Astrocyte of the cerebellum (primary cell): ENCODE results near the gene MYT1.

Experiments used
- DNase-seq: peaks from one replicate; pipeline ENCODE4 v3.0.0-alpha.2; 2011; ENCODE audit warnings: low read depth
- H3K4me3 ChIP-seq: 2 replicates; pipeline ENCODE4 v1.5.1; 2011; ENCODE audit warnings: mild to moderate bottlenecking, low read depth, low read length, moderate library complexity
- CTCF ChIP-seq: IDR thresholded peaks from 2 replicates; pipeline ENCODE4 v1.5.1; 2012; ENCODE audit warnings: low read length, low read depth, moderate library complexity, mild to moderate bottlenecking; ENCODE audit errors: missing control alignments
- in situ Hi-C: cut with HindIII; loops from 2 replicates; pipeline ENCODE4 v1.10.0; 2017; ENCODE audit warnings: low sequenced_read_pairs

Gene MYT1

GRCh38 chr20:64205611-64206026, 41.4 kb downstream of the MYT1 start:
- in situ Hi-C loops: no loop called here
- no peak for TF ChIP-seq CTCF
- no peak for DNase-seq
- H3K4me3 ChIP-seq: no peak overlapping the region

- in situ Hi-C loops: no loop called here
- DNase-seq: no peak
Measured at GRCh38 chr20:64206614-64207013, 42.4 kb downstream of the MYT1 start.

GRCh38 chr20:64207641-64208590, 43.7 kb downstream of the MYT1 start:
- in situ Hi-C loops: no loop called here
- H3K4me3 ChIP-seq: no peak overlapping the region
- DNase-seq: no peak
- no peak for TF ChIP-seq CTCF

More at GRCh38 chr20:64206614-64207013, 42.4 kb downstream of the MYT1 start:
- no peak overlapping the region for H3K4me3 ChIP-seq
- TF ChIP-seq CTCF: no peak

GRCh38 chr20:64209148-64209547, 44.9 kb downstream of the MYT1 start:
- in situ Hi-C loops: no loop called here
- no peak overlapping the region for H3K4me3 ChIP-seq
- no peak for TF ChIP-seq CTCF
- no peak for DNase-seq

- in situ Hi-C loops: no loop called here
- no peak overlapping the region for H3K4me3 ChIP-seq
- DNase-seq: no peak
- TF ChIP-seq CTCF: no peak
Measured at GRCh38 chr20:64210656-64211369, 46.6 kb downstream of the MYT1 start.

- in situ Hi-C loops: no loop called here
- DNase-seq: no peak
- H3K4me3 ChIP-seq: no peak overlapping the region
- TF ChIP-seq CTCF: no peak
Measured at GRCh38 chr20:64211874-64212658, 47.8 kb downstream of the MYT1 start.
